ENCODE data around the gene RAD51D.
"Not testable (repeated sequence)": the region's sequence is repeated elsewhere in the genome, so short reads cannot be mapped to it uniquely, and the experiment has no call there.

RAD51D gene

DNA sequence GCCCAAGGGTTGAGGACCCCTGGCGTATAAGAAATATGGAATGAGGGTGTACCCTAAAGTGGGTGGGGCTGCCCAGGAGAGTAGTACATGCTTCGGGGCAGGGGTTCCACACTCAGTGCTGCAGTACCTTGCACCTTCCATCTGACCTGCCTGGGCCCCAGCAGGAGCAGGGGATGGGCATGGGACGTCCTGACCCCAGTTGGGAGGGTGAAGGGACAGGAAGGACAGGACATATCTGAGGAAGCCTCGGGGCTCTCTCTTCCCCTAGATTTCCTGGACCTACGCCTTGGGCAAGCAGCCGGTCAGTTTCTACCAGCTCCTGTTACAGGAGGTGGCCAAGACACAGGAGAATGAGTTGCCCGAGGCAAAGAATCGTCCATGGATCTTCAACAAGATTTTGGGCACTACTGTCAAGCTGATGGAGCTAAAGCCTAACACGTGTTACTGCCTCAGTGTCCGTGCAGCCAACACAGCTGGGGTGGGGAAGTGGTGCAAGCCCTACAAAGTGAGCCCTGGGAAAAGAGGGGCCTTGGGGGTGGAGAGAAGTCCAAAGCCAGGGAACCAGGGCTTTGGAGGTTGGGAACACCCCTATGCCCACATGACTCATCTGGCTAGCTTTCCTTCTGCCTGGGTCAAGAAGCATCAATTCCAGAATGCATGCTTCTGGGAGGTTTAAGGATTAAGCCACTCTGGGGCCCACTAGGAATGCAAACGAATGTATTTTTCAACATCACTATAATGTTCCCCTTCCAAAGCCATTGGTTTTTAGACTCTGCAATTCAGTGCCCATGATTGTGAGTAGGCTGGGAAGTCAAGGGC, 9.7 kb upstream of the RAD51D start:
- H3K36me3 ChIP-seq (replicated peaks) = peaks cover 33% of the 10 kb centered on the region
- TF ChIP-seq CTCF (IDR thresholded peaks at IDR 0.05; ENCODE audit: low read depth, low read length, missing control alignments) = no peak
- no peak for DNase-seq
- no peak overlapping the region for H3K4me3 ChIP-seq (ENCODE audit: low read depth, low read length)
- in situ Hi-C loops (cut with HindIII; ENCODE audit: low pct_ligation_motif_present, low sequenced_read_pairs) = no loop called here
- H3K27me3 ChIP-seq (replicated peaks) = no peaks in the 10 kb centered on the region
- H3K27ac ChIP-seq = no peak overlapping the region

GRCh38 chr17:35127751-35128514, 8.3 kb upstream of the RAD51D start:
- TF ChIP-seq CTCF (IDR thresholded peaks at IDR 0.05; ENCODE audit: low read depth, low read length, missing control alignments) = no peak
- Histone ChIP-seq H3K27ac (no peak overlapping the region), H3K27me3 (replicated peaks) (no peaks in the 10 kb centered on the region), H3K36me3 (replicated peaks) (peaks cover 18% of the 10 kb centered on the region), H3K4me3 (ENCODE audit: low read depth, low read length) (no peak overlapping the region)
- DNase-seq = no peak
- in situ Hi-C loops (cut with HindIII; ENCODE audit: low pct_ligation_motif_present, low sequenced_read_pairs) = no loop called here

- in situ Hi-C loops (cut with HindIII; ENCODE audit: low pct_ligation_motif_present, low sequenced_read_pairs) = no loop called here
- H3K4me3 ChIP-seq (ENCODE audit: low read depth, low read length) = no peak within 1 kb of the TSS
- no peak for DNase-seq
- no peaks in the 10 kb centered on the region for H3K36me3 ChIP-seq (replicated peaks)
- TF ChIP-seq CTCF (IDR thresholded peaks at IDR 0.05; ENCODE audit: low read depth, low read length, missing control alignments) = no peak
- no peak within 1 kb of the TSS for H3K27ac ChIP-seq
- H3K27me3 ChIP-seq (replicated peaks) = no peaks in the 10 kb centered on the region
Measured at GRCh38 chr17:35121315-35121714, 1.7 kb upstream of the RAD51D start, which contains the start of gene FNDC8. Gene FNDC8, plus strand, starts transcription at chr17:35121615. Its CDS starts 79 bp downstream, at chr17:35121694.

DNA sequence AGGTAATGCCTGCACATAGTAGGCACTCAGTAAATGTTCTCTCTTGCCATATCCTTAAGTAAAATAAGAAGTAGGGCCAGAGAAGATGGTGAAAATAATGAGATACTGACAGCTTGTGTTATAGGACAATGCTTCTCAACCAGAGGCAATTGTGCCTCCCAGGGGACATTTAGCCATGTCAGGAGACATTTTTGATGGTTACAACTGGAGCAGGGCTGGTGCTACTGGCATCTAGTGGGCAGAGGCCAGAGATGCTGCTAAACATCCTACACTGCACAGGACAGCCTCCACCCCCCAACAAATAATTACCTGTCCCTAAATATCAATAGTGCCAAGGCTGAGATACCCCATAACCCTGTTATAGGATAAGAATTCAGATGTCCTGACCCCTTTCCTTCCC, 1.7 kb downstream of the RAD51D start:
- no peaks in the 10 kb centered on the region for H3K36me3 ChIP-seq (replicated peaks)
- peak; percentile 54 for TF ChIP-seq CTCF (IDR thresholded peaks at IDR 0.05; ENCODE audit: low read depth, low read length, missing control alignments)
- peak; percentile 25 for DNase-seq
- in situ Hi-C loops (cut with HindIII; ENCODE audit: low pct_ligation_motif_present, low sequenced_read_pairs) = no loop called here
- no peak overlapping the region for H3K27ac ChIP-seq
- no peak overlapping the region for H3K4me3 ChIP-seq (ENCODE audit: low read depth, low read length)
- no peaks in the 10 kb centered on the region for H3K27me3 ChIP-seq (replicated peaks)

GRCh38 chr17:35116845-35117244, 2.8 kb downstream of the RAD51D start:
- in situ Hi-C loops (cut with HindIII; ENCODE audit: low pct_ligation_motif_present, low sequenced_read_pairs) = no loop called here
- H3K27me3 ChIP-seq (replicated peaks) = no peaks in the 10 kb centered on the region
- H3K4me3 ChIP-seq (ENCODE audit: low read depth, low read length) = no peak overlapping the region

GRCh38 chr17:35110791-35111190, 8.9 kb downstream of the RAD51D start:
- H3K27me3 ChIP-seq (replicated peaks); H3K36me3 ChIP-seq (replicated peaks); DNase-seq; H3K27ac ChIP-seq; H3K4me3 ChIP-seq (ENCODE audit: low read depth, low read length); in situ Hi-C loops (cut with HindIII; ENCODE audit: low pct_ligation_motif_present, low sequenced_read_pairs): not testable (repeated sequence)

More at GRCh38 chr17:35116845-35117244, 2.8 kb downstream of the RAD51D start:
- no peak for DNase-seq
- no peaks in the 10 kb centered on the region for H3K36me3 ChIP-seq (replicated peaks)
- TF ChIP-seq CTCF (IDR thresholded peaks at IDR 0.05; ENCODE audit: low read depth, low read length, missing control alignments) = no peak
- H3K27ac ChIP-seq = no peak overlapping the region
